ENCODE data around the gene COL4A4. TPM values are rescaled to one million over a fixed set of nuclear protein-coding genes. Genes with fewer than 3 reads are reported as not detected.

The COL4A4 gene
- total and polyA plus RNA-seq, 2 experiments from 2014 or later, result 0.47 to 3.0 TPM

DNA sequence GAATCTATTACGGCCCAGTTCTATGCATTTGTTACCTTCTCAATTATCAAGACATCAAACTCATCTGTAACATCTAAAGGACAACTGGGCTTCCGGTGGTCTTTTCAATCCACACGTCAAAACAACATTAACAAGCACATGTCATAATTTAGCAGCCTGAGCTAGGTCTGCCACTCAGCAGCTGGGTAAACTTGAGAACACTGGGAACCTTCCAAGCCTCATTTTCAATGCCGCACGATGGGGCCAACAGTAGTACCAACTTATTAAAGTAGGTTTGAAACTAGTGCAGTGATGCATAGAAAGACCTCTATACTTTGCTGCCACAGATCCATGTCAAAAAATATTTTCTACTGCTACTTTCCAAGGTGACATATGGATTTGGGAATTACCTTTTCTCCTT, 60.4 kb downstream of the COL4A4 start:
- DNase-seq (ENCODE audit: low spot score), result no peak
- no peaks in the 10 kb centered on the region for H3K4me1 ChIP-seq (ENCODE audit: insufficient read depth)
- H3K9me3 ChIP-seq (ENCODE audit: low read depth), result no peaks in the 10 kb centered on the region
- no peak overlapping the region for H3K4me2 ChIP-seq
- no peaks in the 10 kb centered on the region for H3K27me3 ChIP-seq
- WGBS (ENCODE audit: low lambda C conversion rate, missing lambda C conversion rate), result 87% methylated on average over 5 of the region's 5 CpGs
- H2AFZ ChIP-seq, result no peak overlapping the region
- no peak overlapping the region for H3K27ac ChIP-seq
- no peaks in the 10 kb centered on the region for H4K20me1 ChIP-seq (ENCODE audit: insufficient read depth, poor library complexity, severe bottlenecking)
- H3K9me2 ChIP-seq (replicated peaks; ENCODE audit: insufficient read depth), result no peaks in the 10 kb centered on the region
- no peak for TF ChIP-seq EZH2 (IDR thresholded peaks at IDR 0.05; ENCODE audit: borderline replicate concordance)
- TF ChIP-seq, protein P1, sequence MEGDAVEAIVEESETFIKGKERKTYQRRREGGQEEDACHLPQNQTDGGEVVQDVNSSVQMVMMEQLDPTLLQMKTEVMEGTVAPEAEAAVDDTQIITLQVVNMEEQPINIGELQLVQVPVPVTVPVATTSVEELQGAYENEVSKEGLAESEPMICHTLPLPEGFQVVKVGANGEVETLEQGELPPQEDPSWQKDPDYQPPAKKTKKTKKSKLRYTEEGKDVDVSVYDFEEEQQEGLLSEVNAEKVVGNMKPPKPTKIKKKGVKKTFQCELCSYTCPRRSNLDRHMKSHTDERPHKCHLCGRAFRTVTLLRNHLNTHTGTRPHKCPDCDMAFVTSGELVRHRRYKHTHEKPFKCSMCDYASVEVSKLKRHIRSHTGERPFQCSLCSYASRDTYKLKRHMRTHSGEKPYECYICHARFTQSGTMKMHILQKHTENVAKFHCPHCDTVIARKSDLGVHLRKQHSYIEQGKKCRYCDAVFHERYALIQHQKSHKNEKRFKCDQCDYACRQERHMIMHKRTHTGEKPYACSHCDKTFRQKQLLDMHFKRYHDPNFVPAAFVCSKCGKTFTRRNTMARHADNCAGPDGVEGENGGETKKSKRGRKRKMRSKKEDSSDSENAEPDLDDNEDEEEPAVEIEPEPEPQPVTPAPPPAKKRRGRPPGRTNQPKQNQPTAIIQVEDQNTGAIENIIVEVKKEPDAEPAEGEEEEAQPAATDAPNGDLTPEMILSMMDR (IDR thresholded peaks at IDR 0.05; ENCODE audit: poor library complexity), result no peak
- TF ChIP-seq EZH2phosphoT487 (IDR thresholded peaks at IDR 0.05; ENCODE audit: low read depth, severe bottlenecking, unreplicated experiment), result no peak
- no peaks in the 10 kb centered on the region for H3K36me3 ChIP-seq (replicated peaks; ENCODE audit: insufficient read depth, low read depth)
- no peak overlapping the region for H3K4me3 ChIP-seq
- no peaks in the 10 kb centered on the region for H3K79me2 ChIP-seq

DNA sequence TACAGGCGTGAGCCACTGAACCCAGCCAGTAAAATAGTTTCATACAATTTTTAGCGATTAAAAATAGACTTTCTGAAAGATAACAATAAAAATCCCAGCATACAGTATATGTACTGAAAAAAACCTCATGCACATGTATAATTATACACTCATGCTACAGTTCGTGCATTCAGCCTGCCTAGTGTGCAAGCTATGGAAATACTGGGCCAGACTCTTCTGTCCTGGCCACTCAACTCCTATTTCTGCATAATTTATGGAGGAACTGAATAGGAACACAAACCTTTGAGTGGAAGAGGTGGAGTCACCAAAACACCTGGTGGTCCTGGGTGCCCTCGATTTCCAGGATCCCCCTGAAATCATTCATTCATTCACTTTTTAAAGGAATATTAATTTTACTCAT, 64.7 kb downstream of the COL4A4 start:
- WGBS (ENCODE audit: low lambda C conversion rate, missing lambda C conversion rate), result 92% methylated on average over 4 of the region's 4 CpGs
- Histone ChIP-seq H3K36me3 (replicated peaks; ENCODE audit: insufficient read depth, low read depth) (no peaks in the 10 kb centered on the region), H3K4me3 (no peak overlapping the region), H3K9me3 (ENCODE audit: low read depth) (no peaks in the 10 kb centered on the region), H2AFZ (no peak overlapping the region), H3K9me2 (replicated peaks; ENCODE audit: insufficient read depth) (no peaks in the 10 kb centered on the region), H3K4me2 (no peak overlapping the region), H4K20me1 (ENCODE audit: insufficient read depth, poor library complexity, severe bottlenecking) (no peaks in the 10 kb centered on the region), H3K27ac (no peak overlapping the region), H3K4me1 (ENCODE audit: insufficient read depth) (peaks cover 13% of the 10 kb centered on the region), H3K27me3 (no peaks in the 10 kb centered on the region), H3K79me2 (no peaks in the 10 kb centered on the region)
- DNase-seq (ENCODE audit: low spot score), result no peak
- no peak for TF ChIP-seq EZH2phosphoT487 (IDR thresholded peaks at IDR 0.05; ENCODE audit: low read depth, severe bottlenecking, unreplicated experiment)
- TF ChIP-seq, protein P1 (IDR thresholded peaks at IDR 0.05; ENCODE audit: poor library complexity), result no peak
- TF ChIP-seq EZH2 (IDR thresholded peaks at IDR 0.05; ENCODE audit: borderline replicate concordance), result no peak

DNA sequence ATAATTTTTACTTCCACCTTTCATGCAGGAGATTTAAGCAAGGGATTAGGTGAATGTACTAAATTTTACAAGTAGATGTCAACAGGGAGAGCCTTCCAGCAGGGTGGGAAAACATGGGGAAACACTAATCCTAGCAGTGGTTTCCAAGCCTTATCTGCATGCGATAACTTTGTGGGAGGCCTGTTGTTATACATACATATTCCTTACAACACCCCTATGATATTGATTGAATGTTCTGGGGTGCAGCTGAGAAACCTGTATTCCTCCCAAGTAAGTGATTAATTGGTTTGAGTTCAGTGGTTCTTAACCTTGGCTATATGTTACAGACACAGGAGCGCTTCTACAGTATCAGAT, 65.9 kb downstream of the COL4A4 start:
- TF ChIP-seq EZH2phosphoT487 (IDR thresholded peaks at IDR 0.05; ENCODE audit: low read depth, severe bottlenecking, unreplicated experiment) (no peak), EZH2 (IDR thresholded peaks at IDR 0.05; ENCODE audit: borderline replicate concordance) (no peak)
- TF ChIP-seq, protein P1 (IDR thresholded peaks at IDR 0.05; ENCODE audit: poor library complexity), result no peak
- no peak overlapping the region for H2AFZ ChIP-seq
- H3K9me2 ChIP-seq (replicated peaks; ENCODE audit: insufficient read depth), result no peaks in the 10 kb centered on the region
- H3K27ac ChIP-seq, result no peak overlapping the region
- no peaks in the 10 kb centered on the region for H3K27me3 ChIP-seq
- H3K4me3 ChIP-seq, result no peak overlapping the region
- no peak for DNase-seq (ENCODE audit: low spot score)
- H3K9me3 ChIP-seq (ENCODE audit: low read depth), result no peaks in the 10 kb centered on the region
- H4K20me1 ChIP-seq (ENCODE audit: insufficient read depth, poor library complexity, severe bottlenecking), result no peaks in the 10 kb centered on the region
- H3K36me3 ChIP-seq (replicated peaks; ENCODE audit: insufficient read depth, low read depth), result no peaks in the 10 kb centered on the region
- WGBS (ENCODE audit: low lambda C conversion rate, missing lambda C conversion rate), result 75% methylated on average over 2 of the region's 2 CpGs
- no peaks in the 10 kb centered on the region for H3K79me2 ChIP-seq
- peaks cover 13% of the 10 kb centered on the region for H3K4me1 ChIP-seq (ENCODE audit: insufficient read depth)
- peak overlapping the region; percentile 15 for H3K4me2 ChIP-seq
